Testis (tissue), 3 donors: ENCODE measurements around the gene MATR3. TPM values are rescaled to one million over a fixed set of nuclear protein-coding genes. Genes with fewer than 3 reads are reported as not detected.

Experiments used
- DNase-seq: peaks from one replicate; pipeline ENCODE4 v3.0.0-alpha.2; 2019
- H3K27ac ChIP-seq, 2 donors: fragments of 200-600 bp; sonication (generic); one replicate each; pipeline ENCODE4 v1.5.1; 2019
- H3K27me3 ChIP-seq: fragments of 200-600 bp; sonication (generic); one replicate; pipeline ENCODE4 v1.5.1; 2019
- H3K36me3 ChIP-seq: fragments of 200-600 bp; sonication (generic); one replicate; pipeline ENCODE4 v1.5.1; 2017; ENCODE audit warnings: low read depth; ENCODE audit errors: missing control alignments
- H3K4me1 ChIP-seq: fragments of 200-600 bp; sonication (generic); one replicate; pipeline ENCODE4 v1.5.1; 2019
- H3K4me3 ChIP-seq, 2 donors: fragments of 200-600 bp; sonication (generic); one replicate each; pipeline ENCODE4 v1.5.1; 2017 to 2019
- H3K9me3 ChIP-seq: fragments of 200-600 bp; sonication (generic); one replicate; pipeline ENCODE4 v1.5.1; 2017
- POLR2A ChIP-seq: fragments of 450-650 bp; IDR thresholded peaks from one replicate; pipeline ENCODE4 v1.6.1; 2017; ENCODE audit warnings: antibody characterized with exemption, mild to moderate bottlenecking, moderate library complexity
- WGBS, 2 donors: methylation state at CpG; one replicate each; pipeline ENCODE4 v1.1.5; 2018; 5-methylcytosine and 5-hydroxymethylcytosine counted together
- intact Hi-C: fragments of 100-400 bp; cut with DNase I; formaldehyde crosslinking; loops from one replicate; pipeline ENCODE4 v1.15.1; 2023; ENCODE audit warnings: low total_unique reads
- polyA plus RNA-seq: library from polyadenylated mRNA; stranded (reverse); fragments of 350-450 nt; fragmentation: Illumina TruSeq; extraction: RNeasy Lipid Tissue Mini Kit (QIAGEN cat#74804); gene quantifications from one replicate; pipeline ENCODE4 v1.2.3, GENCODE V29; 2014; ENCODE audit warnings: low read depth, low replicate concordance; ENCODE audit not compliant: insufficient read depth
- total RNA-seq, 2 donors: library from RNA; depleted of rRNA; stranded (reverse); fragments of >200 nt; gene quantifications; one replicate each; pipeline ENCODE4 v1.2.3, GENCODE V29; 2016
- TF ChIP-seq, protein P1 (sequence below), 3 experiments: fragments of 450-650 bp in 2 of 3; fragments of 200-600 bp in 1 of 3; sonication (generic) in 1 of 3; IDR thresholded peaks; one replicate each; pipeline ENCODE4 v1.5.1; 2016 to 2019; ENCODE audit warnings: antibody characterized with exemption in 3 of 3, mild to moderate bottlenecking in 2 of 3, moderate library complexity in 1 of 3

MATR3 gene
- total and polyA plus RNA-seq, 3 donors from 2014 or later: 174 to 248 (median 243) TPM

DNA sequence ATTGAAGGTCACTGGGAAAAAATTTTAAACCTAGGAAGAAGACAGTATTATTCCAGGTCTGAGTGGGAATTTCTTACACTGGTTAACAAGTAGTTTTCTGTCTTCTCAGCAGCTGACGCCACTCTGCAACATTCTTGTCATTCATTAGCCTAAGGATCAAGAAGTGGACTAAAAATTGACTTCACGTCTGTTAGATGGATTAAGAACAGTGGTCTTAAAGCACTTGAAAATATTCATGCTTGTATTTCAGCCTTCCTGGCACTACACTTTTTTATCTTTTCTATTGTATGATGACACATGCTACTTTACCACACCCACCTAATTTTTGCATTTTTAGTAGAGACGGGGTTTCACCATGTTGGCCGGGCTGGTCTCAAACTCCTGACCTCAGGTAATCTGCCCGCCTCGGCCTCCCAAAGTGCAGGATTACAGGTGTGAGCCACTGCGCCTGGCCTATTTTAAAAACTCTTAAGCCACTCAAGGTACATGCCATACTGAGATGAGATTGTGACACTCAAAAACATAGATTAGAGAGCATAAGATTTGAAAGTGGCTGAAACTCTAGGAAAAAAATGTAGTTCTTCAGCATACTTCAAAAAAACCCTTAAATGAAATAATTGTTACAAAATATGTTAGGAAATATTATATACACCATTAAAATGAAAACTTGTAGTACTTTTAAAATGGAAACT lies 8.4 kb downstream of the MATR3 start:
- Histone ChIP-seq H3K4me1 (peaks cover 46% of the 10 kb centered on the region), H3K36me3 (no peaks in the 10 kb centered on the region), H3K27me3 (no peaks in the 10 kb centered on the region), H3K27ac (no peak overlapping the region), H3K4me3 (no peak overlapping the region), H3K9me3 (no peaks in the 10 kb centered on the region)
- WGBS, 2 donors: 56 to 65% methylated on average over 7 of the region's 7 CpGs
- intact Hi-C loops: no loop called here
- DNase-seq: no peak
- no peak for TF ChIP-seq POLR2A
- TF ChIP-seq, protein P1, sequence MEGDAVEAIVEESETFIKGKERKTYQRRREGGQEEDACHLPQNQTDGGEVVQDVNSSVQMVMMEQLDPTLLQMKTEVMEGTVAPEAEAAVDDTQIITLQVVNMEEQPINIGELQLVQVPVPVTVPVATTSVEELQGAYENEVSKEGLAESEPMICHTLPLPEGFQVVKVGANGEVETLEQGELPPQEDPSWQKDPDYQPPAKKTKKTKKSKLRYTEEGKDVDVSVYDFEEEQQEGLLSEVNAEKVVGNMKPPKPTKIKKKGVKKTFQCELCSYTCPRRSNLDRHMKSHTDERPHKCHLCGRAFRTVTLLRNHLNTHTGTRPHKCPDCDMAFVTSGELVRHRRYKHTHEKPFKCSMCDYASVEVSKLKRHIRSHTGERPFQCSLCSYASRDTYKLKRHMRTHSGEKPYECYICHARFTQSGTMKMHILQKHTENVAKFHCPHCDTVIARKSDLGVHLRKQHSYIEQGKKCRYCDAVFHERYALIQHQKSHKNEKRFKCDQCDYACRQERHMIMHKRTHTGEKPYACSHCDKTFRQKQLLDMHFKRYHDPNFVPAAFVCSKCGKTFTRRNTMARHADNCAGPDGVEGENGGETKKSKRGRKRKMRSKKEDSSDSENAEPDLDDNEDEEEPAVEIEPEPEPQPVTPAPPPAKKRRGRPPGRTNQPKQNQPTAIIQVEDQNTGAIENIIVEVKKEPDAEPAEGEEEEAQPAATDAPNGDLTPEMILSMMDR (IDR thresholded peaks at IDR 0.05): no peak

DNA sequence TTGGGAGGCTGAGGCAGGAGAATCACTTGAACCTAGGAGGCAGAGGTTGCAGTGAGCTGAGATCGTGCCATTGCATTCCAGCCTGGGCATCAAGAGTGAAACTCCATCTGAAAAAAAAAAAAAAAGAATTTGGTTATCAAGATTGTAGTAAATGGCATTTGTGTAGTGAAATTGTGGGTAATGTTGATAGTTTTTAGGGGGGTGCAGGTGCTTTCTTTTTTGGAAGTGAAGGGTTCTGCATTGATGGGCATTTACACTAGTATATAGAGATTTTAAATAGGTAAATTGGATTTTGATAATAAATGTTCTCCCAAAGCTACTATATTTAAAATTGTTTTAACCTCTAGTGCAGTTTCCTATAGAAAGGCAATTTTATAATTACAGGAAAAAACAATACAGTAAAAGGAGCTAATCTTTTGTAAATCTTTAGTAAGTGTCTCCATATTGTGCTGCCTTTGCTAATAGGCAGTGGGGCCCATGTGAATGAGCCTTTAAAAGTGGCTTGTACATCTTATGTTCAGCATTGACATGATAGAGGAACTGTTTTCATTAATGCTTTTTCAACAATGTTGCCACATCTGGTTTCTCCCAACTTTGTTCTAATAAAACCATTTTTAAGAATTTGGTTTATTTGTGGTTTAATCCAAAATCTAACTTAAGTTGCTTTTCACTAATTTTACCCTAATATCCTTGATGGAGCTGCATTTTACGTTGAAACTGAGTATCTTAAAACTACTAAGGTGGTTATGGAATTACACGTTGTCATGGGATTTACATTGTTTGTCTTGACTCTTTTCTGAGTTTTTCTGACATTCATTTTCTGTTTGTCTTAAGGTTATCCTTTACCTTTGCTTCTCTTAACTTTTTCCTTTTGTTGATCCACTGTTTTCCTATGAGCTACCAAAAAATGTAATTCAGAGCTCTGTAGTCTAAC lies 11.1 kb downstream of the MATR3 start:
- H3K27ac ChIP-seq: no peak overlapping the region
- WGBS, 2 donors: 33 to 62% methylated on average over 3 of the region's 3 CpGs
- no peaks in the 10 kb centered on the region for H3K9me3 ChIP-seq
- peaks cover 24% of the 10 kb centered on the region for H3K4me1 ChIP-seq
- H3K36me3 ChIP-seq: no peaks in the 10 kb centered on the region
- H3K4me3 ChIP-seq: no peak overlapping the region
- no peak for DNase-seq
- intact Hi-C loops: no loop called here
- no peak for TF ChIP-seq POLR2A
- TF ChIP-seq, protein P1 (IDR thresholded peaks at IDR 0.05): no peak
- H3K27me3 ChIP-seq: no peaks in the 10 kb centered on the region

DNA sequence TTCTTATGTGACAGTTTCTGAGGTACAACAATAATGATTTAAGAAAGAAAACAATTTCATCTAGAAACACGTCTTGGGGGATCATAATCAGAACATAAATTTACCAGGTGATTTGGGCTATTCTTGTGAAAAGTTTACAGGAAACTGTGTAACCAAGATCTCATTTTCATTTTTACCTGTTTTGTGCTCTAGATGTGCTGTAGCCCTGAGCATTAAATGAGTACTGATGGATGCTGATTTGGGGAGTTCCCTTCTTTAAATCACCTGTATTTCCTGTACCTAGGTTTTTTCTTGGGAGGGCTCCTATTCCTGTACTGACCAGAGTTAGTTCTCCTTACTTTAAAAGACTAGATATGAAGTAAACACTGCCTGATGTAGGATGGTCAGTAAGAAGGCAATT lies 12.7 kb downstream of the MATR3 start:
- no peak for TF ChIP-seq POLR2A
- TF ChIP-seq, protein P1 (IDR thresholded peaks at IDR 0.05): no peak
- Histone ChIP-seq H3K27me3 (no peaks in the 10 kb centered on the region), H3K4me3 (no peak overlapping the region), H3K27ac (no peak overlapping the region), H3K36me3 (no peaks in the 10 kb centered on the region), H3K9me3 (no peaks in the 10 kb centered on the region), H3K4me1 (peaks cover 9% of the 10 kb centered on the region)
- intact Hi-C loops: no loop called here
- no peak for DNase-seq
- WGBS, 2 donors: 33 to 45% methylated on average over 1 of the region's 1 CpG

DNA sequence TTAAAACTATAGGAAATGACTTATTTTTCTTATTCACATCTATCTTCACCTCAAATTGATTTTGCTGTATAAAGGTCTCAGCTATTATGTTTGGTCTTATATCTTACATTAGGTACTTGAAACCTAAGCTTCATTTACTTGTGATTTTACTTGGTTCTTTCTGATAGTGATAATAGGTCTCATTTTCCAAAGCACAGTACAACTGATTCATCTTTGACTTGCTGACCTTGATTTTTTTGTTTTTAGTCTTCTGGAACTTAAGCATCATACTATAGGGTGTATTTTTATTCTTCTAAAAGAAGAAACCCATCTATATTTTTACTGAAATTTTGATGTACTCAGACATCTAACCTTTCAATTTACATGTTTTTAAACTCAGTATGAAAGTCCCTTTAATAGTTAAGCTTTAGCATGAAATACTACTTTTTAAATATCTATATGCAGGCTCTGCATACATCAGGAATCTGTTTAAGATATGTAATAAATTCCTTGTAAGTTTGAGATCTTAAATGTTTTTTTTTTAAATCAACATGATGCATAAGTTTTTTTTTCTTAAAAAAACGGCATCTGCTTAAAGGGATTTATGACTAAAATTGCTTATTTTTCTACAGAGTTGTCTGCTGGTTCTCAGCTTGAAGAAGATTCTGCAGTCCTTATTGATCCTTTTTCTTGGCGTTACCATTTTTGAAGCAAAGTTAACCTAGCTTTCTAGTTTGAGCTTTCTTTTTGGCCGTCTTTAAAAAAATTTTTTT lies 13.3 kb downstream of the MATR3 start:
- Histone ChIP-seq H3K36me3 (no peaks in the 10 kb centered on the region), H3K4me1 (peaks cover 6% of the 10 kb centered on the region), H3K27ac (no peak overlapping the region), H3K9me3 (no peaks in the 10 kb centered on the region), H3K4me3 (no peak overlapping the region), H3K27me3 (no peaks in the 10 kb centered on the region)
- DNase-seq: no peak
- 46 to 59% methylated on average over 3 of the region's 3 CpGs for WGBS, 2 donors
- no peak for TF ChIP-seq POLR2A
- TF ChIP-seq, protein P1 (IDR thresholded peaks at IDR 0.05): no peak
- intact Hi-C loops: no loop called here
